C4-2B (cell line): ENCODE results near the gene ATXN7L2.
"Not testable (repeated sequence)": the region's sequence is repeated elsewhere in the genome, so short reads cannot be mapped to it uniquely, and the experiment has no call there.

ENCODE experiments used
- H3K27ac ChIP-seq: fragments of 450-650 bp; 2 replicates; pipeline ENCODE4 v1.5.1; 2017
- CTCF ChIP-seq: fragments of 450-650 bp; conservative IDR thresholded peaks from 2 replicates; pipeline ENCODE4 v1.5.1; 2017; ENCODE audit warnings: mild to moderate bottlenecking
- ZFX ChIP-seq: fragments of 450-650 bp; IDR thresholded peaks from 2 replicates; pipeline ENCODE4 v1.6.1; 2017

The ATXN7L2 gene

GRCh38 chr1:109483672-109484518 is at the start of gene ATXN7L2:
ATXN7L2 (plus strand) TSS chr1:109483905; CDS start chr1:109483954, 49 bp downstream.
- peak within 1 kb of the TSS; percentile 86 for H3K27ac ChIP-seq
- TF ChIP-seq CTCF (no peak), ZFX (no peak)

GRCh38 chr1:109434484-109434883 is 49.2 kb upstream of the ATXN7L2 start:
- no peak for TF ChIP-seq CTCF
- H3K27ac ChIP-seq = no peak overlapping the region

- TF ChIP-seq CTCF = no peak
- no peak for TF ChIP-seq ZFX
- H3K27ac ChIP-seq = no peak overlapping the region
These were observed 44.9 kb upstream of the ATXN7L2 start for GRCh38 chr1:109438798-109439297.

GRCh38 chr1:109441069-109441468 is 42.6 kb upstream of the ATXN7L2 start:
- TF ChIP-seq ZFX = no peak
- no peak overlapping the region for H3K27ac ChIP-seq

- no peak for TF ChIP-seq ZFX
- no peak for TF ChIP-seq CTCF
- no peak overlapping the region for H3K27ac ChIP-seq
These were observed 40.2 kb upstream of the ATXN7L2 start for GRCh38 chr1:109443476-109443875.

GRCh38 chr1:109444346-109444745 is 39.4 kb upstream of the ATXN7L2 start:
- no peak overlapping the region for H3K27ac ChIP-seq
- no peak for TF ChIP-seq ZFX
- no peak for TF ChIP-seq CTCF

GRCh38 chr1:109445949-109446695 is 37.6 kb upstream of the ATXN7L2 start:
- not testable (repeated sequence) for H3K27ac ChIP-seq

GRCh38 chr1:109447524-109447923 is 36.2 kb upstream of the ATXN7L2 start:
- TF ChIP-seq ZFX (no peak), CTCF (no peak)
- no peak overlapping the region for H3K27ac ChIP-seq
